ENCODE measurements around the gene RNU1-4.
"Not testable (repeated sequence)": the region's sequence is repeated elsewhere in the genome, so short reads cannot be mapped to it uniquely, and the experiment has no call there.

Gene RNU1-4

GRCh38 chr1:16770896-16771446 is 30.7 kb downstream of the RNU1-4 start:
- DNase-seq: not testable (repeated sequence)

DNA sequence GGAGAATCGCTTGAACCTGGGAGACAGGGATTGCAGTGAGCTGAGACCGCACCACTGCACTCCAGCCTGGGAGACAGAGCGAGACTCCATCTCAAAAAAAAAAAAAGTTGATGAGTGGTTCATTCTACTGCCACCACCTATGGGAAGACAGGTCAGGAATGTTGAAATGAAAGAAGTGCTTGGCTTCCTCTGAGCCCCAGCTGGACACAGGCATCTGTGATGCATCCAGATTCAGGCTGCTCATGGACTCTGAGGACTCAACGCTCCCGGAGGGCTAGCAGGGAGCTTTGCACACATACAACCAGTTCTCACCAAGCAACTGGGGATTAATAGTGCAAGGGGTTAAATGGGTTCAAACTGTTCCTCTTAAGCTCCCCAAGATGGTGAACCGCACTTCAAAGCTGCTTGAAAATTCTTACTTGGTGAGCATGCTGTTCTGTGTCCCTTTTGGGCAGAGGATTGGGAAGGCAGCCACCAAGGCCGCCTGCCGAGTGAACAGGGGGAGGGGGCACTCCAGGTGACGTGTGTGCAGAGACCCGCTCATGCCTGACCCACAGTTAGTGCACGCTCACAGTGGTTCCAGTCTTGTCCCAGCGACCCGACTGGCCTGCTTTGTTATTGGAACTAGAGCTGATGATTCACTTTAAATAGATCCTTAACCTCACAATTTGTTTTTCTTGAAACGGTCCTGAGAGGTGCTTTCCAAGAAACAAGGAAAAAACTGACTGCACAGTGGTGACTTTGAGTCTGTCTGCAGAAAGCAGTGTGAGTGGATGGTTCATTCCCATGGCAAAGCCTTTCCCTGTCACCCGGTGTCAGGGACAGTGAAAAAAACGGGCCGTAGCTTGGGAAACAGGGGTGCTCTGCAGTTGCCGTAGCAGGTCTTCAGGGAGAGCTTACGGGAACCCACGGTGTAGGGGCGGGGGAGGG is 32.2 kb downstream of the RNU1-4 start:
- not testable (repeated sequence) for DNase-seq

- DNase-seq: not testable (repeated sequence)
Observed at GRCh38 chr1:16773205-16773596, 32.9 kb downstream of the RNU1-4 start.

- not testable (repeated sequence) for DNase-seq
Observed at GRCh38 chr1:16773723-16774122, 33.4 kb downstream of the RNU1-4 start.

DNA sequence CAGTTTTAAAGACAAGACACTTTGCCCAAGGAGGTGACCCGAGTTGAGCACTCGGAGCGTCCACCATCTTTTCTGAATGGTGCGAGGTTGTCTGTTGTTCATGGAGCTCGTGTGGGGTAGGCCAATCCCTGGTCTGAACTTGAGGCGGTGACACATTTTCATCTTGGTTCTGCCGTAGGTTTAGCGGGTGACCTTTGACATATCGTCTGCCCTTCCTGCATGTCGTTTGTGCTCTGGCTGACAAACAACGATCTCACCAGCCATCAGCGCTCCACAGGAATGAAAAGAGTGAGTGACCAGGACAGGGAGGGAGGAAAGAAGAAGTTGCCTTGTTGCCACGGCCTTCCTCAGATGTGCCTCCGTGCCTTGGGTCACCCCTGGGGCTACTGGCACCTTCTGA is 34.5 kb downstream of the RNU1-4 start:
- not testable (repeated sequence) for DNase-seq

DNA sequence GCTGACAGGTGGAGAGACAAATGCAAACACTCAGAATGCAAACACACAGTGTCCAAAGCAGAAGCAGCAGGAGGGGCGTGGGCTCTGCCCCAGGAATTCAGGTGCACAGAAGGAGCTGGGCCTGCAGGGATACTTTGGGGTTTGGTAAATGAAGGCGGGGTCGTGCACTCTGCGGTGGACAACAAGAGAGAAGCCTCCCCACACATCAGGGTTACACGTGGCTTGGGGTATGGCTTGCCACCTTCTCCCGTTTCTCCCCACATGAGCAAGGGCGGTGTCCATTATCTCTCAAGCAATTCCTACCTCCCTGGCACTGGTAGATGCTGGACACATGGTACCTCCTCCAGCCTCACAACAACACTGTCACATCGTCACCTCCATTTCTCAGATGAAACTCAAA is 35.0 kb downstream of the RNU1-4 start:
- DNase-seq: not testable (repeated sequence)

- DNase-seq: not testable (repeated sequence)
Observed at GRCh38 chr1:16776248-16776647, 35.9 kb downstream of the RNU1-4 start.

DNA sequence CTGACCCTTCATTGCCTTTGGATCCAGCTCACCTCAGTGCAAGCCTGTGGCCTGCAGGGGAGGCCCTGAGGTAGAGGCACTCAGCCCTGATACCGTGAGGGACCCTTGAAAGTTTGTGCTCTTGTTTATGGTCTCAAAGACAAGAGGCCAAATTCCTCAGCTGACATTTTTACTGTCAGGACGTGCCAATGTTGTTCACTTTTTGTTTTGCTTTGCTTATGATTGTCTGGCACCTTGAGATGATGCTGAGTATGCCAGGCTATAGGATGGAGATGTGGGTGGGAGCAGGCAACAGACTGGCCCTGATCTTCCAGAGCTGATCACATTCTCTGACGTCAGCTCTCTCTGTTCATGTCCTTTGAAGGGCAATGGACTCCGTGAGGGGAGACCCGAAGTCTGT is 36.5 kb downstream of the RNU1-4 start:
- not testable (repeated sequence) for DNase-seq

DNA sequence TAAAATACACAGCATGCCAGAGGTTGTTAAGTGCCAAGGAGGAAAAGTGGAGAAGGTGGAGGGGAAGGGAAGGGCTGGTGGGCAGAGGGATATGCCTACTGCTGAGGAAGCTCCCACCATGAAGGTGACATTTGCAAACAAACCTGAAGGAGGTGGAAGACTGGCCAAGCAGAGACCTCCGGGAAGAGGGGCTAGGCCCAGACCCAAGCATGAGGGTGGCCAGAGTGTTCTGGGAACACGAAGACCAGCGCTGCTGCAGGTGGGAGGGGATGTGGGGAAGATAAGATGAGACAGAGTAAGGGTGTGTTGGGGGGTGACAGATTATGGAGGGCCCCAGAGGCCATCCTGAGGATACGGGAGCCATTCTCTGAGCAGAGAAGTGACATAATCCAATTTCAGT is 37.5 kb downstream of the RNU1-4 start:
- DNase-seq: not testable (repeated sequence)

DNA sequence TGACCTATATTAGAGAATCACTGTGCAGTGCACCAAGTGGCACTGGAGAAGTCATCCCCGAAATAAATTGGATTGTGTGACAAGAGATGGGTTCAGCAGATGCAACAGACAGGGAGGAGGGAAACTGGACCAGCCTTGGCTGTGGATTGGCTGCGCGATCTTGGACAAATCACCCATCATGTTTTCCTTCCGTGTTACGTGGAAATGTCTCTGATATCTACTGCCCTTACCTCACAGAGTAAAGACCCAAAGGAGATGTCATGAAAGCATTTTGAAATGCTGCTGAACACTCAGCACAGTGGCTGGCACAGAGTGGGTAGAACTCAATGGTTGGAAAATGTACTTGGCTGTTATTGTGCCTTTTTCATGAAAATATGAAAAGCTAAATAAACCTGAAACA is 39.2 kb downstream of the RNU1-4 start:
- DNase-seq: not testable (repeated sequence)

DNA sequence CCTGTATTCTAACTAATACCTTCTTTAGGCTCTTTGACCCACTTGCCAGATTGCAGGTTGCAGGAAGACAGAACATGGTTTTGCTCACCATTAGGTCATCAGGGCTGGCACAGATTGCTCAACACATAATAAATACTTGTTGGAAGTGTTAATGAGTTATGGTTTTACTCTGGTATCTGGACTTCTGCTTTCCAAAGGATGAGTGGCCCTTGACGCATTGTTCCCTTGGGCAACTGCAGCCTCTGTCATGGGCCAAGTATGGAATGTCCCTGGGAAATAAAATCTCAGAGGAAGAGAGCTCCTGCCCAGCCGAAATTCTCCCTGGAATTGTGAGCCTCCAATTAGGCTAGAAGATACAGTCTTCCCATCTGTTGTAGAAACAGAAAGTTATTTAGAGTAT is 40.7 kb downstream of the RNU1-4 start:
- not testable (repeated sequence) for DNase-seq

DNA sequence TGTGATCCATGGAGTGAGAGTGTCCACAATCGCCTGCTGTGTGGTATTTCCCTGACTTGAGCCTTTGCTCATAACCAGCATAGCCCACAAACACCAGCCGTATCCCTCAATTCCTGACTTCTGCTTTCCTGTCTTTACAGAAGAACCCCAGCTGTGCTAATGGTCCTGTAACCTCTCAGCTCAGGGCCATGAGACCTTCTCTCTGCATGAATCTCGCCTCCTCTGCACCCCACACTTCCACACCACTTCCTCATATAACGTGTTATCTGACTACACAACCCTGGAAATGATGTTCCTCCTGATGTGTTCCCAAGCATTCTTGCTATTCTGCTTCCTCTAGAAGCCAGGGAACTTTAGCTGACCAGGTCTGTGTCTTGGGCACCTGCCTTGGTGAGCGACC is 41.3 kb downstream of the RNU1-4 start:
- DNase-seq: not testable (repeated sequence)

- DNase-seq: not testable (repeated sequence)
Observed at GRCh38 chr1:16784955-16785354, 44.6 kb downstream of the RNU1-4 start.

GRCh38 chr1:16786362-16786761 is 46.0 kb downstream of the RNU1-4 start:
- not testable (repeated sequence) for DNase-seq

GRCh38 chr1:16787175-16787574 is 46.9 kb downstream of the RNU1-4 start:
- not testable (repeated sequence) for DNase-seq

DNA sequence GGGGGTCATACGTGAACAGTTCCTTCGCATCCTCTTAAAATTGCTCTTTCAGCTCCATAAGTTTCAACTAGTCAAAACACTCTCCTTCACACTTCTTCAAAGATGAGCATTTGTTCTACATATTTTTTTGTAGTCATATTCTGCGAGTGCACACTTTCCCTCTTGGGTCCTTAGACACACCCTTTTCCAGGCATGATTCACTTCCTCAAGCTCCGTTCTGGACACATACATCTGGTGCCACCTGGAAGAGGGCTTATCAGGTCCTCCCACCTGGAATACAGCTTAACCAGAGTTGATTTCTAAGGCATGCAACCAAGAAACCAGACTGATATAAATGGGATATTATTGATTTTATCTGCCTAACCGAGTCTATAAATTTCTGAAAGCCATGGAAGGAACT is 47.4 kb downstream of the RNU1-4 start:
- DNase-seq: not testable (repeated sequence)

Measured in COR-L47 (cell line).